Esophagus muscularis mucosa (tissue), 3 donors: Measurements from ENCODE around the gene MSANTD2.

Source experiments
- POLR2AphosphoS5 ChIP-seq, 2 donors: sonication (generic); formaldehyde crosslinking; IDR thresholded peaks; one replicate each; pipeline ENCODE4 v1.6.1; 2017; ENCODE audit warnings: antibody characterized with exemption in 2 of 2
- TF ChIP-seq, protein P1 (sequence below), 3 experiments: fragments of 200-600 bp in 2 of 3; fragments of 450-650 bp in 1 of 3; sonication (generic) in 2 of 3; IDR thresholded peaks; one replicate each; pipeline ENCODE4 v1.5.1; 2017 to 2019; ENCODE audit warnings: antibody characterized with exemption in 3 of 3, mild to moderate bottlenecking in 2 of 3, moderate library complexity in 1 of 3

DNA sequence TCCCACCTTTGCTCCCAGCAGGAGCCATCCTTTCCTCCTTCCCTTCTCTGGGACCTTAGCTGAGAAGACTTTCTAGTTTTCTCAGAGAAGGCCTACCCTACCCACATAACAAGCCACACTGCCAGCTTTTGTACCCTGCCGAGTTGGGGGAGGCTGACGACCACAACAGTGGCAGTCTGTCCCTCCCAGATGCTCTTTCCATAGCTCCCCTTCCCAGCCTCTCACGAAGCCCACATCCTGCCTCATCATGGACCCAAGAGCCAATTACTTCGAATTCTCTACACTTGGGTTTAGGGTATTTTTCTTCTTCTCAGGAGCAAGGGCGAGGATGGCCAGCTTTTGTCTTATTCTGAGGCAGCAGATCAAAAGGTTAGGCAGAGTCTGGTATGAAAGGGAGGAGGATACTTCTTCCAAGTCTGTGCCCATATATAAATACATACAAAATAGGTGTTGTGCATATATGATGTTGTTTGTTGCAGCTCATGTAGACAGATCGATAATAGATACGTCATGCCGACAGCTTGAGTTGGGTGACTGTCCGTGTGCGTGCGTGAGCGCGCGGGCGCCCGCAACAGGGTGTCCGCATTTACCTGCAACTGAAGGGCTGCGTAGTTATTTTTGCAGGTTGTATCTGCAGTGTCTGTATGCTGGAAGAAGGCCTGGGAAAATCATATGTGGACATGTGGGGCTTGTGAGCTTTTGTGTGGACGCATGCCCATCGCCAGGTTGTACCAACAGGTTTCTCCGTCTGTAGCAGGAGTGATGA lies 61.3 kb downstream of the MSANTD2 start:
- no peak for TF ChIP-seq POLR2AphosphoS5 (IDR thresholded peaks at IDR 0.05)
- TF ChIP-seq, protein P1, sequence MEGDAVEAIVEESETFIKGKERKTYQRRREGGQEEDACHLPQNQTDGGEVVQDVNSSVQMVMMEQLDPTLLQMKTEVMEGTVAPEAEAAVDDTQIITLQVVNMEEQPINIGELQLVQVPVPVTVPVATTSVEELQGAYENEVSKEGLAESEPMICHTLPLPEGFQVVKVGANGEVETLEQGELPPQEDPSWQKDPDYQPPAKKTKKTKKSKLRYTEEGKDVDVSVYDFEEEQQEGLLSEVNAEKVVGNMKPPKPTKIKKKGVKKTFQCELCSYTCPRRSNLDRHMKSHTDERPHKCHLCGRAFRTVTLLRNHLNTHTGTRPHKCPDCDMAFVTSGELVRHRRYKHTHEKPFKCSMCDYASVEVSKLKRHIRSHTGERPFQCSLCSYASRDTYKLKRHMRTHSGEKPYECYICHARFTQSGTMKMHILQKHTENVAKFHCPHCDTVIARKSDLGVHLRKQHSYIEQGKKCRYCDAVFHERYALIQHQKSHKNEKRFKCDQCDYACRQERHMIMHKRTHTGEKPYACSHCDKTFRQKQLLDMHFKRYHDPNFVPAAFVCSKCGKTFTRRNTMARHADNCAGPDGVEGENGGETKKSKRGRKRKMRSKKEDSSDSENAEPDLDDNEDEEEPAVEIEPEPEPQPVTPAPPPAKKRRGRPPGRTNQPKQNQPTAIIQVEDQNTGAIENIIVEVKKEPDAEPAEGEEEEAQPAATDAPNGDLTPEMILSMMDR (IDR thresholded peaks at IDR 0.05), result no peak
